ENCODE data around the gene NAGPA.
"Not testable (repeated sequence)": the region's sequence is repeated elsewhere in the genome, so short reads cannot be mapped to it uniquely, and the experiment has no call there.

NAGPA gene

DNA sequence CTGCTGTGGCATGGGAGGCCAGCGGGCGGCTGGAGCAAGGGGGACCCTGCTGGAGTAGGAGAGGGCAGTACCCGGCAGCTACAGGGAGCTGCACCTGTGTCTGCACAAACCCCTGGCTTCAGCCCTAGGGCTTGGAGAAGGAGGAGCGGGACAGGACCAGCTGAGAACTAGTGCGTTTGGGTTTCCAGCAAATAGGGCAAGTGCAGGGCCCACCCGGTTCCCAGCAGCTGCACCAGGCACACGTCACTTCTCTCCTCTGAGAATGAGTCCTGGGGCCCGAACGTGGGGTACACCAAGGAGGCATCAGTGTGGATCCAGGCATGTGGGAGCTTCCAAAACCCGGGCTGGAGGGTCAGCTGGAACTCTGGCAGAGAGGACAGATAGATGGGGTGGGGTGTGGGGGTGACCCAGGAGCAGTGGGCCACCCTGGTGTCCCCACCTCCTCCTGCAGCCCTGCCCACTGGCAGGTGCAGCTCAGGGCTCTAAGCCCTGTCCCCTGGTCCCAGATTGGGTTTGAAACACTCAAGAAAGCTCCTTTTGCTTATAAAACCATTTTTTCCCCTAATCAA is 26.4 kb upstream of the NAGPA start:
- no peak for DNase-seq

DNA sequence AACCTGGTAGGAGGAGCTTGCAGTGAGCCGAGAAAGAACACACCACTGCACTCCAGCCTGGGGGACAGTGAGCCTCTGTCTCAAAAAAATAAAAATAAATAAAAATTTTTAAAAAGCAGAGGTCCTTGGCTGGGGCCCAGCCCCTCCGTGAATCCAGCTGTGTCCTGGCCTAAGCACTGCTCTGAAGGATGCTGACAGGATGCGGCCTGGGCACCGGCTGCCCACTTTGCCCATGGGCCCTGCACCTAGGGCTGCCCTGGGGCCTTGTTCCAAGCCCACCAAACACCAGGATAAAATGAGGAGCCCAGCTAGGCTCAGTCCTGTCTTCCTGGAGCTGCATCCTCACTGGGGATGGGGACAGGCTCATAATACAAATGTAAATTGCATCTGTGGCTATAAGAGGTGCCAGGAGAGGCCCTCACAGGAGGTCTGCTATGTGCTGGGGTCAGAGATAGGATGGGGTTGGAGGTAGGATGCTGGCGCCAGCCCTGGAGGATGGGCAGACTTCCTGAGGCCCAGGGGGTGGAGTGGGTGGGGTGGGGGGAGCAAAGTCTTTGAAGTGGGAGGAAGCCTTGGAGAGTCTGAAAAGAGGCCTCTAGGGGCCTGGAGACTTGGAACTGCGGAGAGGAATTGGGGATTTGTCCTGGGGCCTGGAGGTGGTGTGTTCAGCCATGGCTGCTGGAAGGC is 25.8 kb upstream of the NAGPA start:
- no peak for DNase-seq

DNA sequence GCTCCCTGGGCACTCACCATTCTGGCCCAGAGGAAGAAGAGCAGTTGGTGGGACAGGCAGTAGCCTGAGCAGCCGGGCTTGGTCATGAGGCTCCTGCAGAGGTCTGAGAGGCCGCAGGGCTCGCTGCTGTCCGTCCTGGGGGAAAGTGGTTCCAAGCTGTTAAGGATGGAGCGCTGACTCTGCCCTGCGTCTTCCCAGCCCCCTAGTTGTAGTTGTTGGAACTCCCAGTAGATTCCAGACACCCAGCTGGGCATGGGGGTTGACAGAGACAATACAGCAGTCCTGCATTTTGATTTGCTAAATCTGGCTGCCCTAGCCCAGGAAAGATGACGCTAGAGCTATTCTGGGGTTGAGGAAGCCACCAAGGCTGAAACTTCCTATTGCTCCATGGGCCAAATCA is 24.7 kb upstream of the NAGPA start:
- no peak for DNase-seq

DNA sequence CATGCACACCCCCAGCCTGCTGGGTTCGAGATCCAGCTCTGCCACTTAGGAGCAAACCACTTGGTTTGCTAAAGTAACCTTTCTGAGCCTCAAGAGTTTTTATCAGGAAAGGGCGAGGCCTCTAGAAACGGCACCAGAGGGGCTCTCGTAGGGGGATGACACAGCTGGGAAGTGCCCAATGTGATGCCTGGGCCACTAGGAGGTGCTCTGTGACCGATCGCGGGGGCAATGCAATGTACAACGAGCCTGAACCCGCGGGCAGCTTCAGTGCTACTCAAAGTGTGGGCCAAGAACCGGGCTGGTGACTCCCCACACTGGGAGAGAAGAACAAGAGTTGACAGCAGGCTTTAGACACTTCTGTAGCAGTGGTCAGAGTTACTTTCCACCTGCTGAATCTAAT is 22.6 kb upstream of the NAGPA start:
- no peak for DNase-seq

DNA sequence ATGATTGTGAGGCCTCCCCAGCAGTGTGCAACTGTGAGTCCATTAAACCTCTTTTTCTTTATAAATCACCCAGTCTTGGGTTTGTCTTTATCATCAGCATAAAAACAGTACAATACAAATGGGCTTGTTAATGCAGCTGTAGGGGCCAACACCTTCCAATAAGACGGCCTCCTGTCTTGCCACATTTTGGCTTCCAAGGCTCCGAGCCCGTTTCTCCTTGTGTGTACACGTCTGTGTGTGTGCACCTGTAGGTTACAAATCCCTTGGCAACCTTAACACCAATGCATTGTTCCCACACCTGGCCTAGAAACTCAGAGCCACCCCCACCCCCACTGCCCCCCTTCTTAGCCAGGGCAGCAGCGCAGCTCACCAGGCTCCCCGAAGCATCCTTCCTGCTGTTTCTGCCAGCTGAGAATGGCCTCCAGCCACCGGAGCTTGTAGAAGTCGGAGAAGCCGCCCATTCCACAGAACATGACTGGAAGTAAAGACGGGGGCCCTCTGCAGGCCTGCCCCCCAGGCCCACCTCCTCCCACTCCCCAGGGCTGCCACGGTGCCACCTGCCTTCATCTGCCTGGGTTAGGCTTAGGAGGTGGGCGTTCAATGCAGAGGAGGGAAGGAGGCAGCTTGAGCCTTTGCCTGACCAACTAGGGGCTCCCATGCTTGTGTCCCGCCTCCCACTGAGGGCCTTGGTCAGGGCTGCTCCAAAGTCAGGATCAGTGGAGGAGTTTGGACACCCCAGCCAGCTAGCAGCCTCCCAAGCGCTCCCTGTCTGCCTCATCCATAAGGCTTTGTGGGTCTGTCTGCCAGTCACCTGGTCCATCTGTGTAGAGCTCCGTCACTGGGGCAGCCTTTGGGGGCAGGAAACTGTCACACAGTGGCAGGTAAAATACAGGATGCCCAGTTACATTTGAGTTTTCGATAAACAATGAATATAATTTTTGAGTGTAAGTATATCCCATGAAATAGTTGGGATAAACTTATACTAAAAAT is 21.4 kb upstream of the NAGPA start:
- DNase-seq = no peak

DNA sequence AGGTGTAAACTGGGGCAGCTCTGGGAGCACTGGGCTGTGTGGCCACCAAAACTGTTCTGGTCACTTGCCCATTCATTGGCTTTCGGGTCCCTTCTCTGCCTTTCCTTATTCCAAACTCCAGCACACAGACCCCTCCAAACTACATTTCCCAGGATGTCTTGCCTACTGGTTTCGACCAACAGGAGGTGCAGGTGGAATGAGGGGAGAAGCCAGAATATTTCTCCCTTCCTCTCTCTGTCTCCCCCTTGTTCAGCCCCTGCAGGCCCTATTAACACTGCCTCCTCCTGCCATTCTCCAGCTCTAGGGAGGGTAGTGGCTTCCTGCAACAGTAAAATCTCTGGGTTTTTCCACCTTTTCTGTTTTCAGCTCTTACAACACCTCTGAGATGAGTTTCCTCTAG is 13.2 kb upstream of the NAGPA start:
- DNase-seq = no peak

DNA sequence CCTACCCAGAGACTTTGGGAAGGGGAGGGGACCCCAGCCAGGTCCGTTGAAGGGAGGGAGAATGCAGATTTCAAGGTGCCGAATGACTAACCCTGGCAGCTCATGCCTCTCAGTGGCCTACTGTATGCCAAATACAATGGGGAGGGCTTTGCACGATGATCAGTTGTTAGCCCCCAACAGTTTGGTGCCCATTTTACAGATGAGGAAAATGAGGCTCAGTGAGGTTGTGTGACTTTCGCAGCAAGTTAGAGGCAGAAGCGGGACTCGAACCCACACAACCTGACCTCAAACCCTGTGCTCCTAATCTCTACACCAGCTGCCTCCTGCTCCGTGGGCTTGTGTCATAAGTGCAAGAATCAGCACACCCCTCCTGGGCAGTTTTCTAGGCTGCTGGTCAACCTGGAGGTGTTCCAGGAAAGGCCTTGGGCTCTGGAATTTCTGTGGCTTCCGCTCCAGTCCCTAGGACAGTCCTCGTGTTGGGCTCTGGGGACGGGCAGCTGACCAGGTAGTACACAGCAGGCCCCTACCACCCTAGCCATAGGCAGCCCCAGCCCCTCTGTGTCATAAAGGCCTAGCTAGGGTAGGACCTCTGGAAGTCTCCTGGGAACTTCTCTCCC is 11.9 kb upstream of the NAGPA start:
- no peak for DNase-seq

DNA sequence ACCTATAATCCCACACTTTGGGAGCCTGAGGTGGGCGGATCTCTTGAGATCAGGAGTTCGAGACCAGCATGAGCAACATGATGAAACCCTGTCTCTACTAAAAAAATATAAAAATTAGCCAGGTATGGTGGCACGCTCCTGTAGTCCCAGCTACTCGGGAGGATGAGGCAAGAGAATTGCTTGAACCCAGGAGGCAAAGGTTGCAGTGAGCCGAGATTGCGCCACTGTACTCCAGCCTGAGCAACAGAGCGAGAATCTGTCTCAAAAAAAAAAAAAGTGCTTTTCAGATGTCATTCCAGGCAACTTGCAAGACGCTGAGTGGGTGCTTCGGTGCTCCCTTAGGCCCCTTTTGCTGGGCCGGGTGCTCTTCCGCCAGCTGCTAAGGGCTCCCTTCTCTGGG is 10.8 kb upstream of the NAGPA start:
- DNase-seq = not testable (repeated sequence)

DNA sequence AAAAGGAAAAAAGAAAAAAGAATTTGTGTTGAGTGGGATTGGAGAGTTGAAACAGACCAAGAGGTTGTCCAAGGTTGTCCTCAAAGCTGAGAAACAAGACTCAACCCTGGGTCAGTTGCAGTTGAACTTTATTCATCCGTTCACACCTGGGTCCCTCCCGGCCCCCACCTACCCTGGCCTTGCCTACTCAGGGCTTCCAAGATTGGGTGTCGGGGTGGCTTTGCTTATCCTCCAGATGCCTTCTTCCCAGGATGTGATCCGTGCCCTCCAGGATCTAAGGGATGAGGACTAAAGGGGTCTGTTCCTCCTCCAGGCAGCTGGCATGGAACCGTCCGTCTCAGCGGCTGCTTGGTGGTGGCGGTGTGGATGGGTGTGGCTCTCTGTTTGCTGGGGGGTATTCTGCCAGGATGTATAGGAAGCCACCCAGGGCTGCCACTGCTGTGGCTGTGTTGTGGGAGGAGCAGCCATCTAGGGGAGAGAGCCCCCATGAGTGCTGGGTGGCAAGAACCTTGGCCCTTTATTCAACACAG is 10.3 kb upstream of the NAGPA start:
- DNase-seq = no peak

DNA sequence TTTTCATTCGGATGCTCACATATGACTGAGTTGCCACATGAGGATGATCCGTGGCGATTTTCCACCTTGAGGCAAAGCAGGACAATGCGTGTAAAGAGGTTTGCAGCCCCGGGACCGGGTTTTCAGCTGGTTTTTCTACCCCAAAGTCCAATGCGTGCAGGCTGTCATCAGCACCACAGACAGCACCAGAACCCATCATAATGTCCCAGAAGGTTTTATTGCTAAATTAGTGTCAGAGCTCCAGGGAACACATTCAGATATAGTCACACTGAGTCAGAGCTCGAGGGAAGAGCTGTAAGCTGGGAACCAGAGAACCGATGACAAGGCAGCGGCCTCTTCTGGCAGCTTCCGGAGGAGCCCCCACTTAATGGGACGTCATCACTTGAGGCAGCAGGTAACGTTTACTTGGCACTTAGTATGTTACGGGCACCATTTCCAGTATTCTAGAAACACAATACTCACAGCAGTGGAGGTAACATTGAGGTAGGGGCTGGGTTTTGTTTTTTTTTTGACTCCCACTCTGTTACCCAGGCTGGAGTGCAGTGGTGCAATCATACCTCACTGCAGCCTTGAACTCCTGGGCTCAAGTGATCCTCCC is 8.9 kb upstream of the NAGPA start:
- DNase-seq = no peak

DNA sequence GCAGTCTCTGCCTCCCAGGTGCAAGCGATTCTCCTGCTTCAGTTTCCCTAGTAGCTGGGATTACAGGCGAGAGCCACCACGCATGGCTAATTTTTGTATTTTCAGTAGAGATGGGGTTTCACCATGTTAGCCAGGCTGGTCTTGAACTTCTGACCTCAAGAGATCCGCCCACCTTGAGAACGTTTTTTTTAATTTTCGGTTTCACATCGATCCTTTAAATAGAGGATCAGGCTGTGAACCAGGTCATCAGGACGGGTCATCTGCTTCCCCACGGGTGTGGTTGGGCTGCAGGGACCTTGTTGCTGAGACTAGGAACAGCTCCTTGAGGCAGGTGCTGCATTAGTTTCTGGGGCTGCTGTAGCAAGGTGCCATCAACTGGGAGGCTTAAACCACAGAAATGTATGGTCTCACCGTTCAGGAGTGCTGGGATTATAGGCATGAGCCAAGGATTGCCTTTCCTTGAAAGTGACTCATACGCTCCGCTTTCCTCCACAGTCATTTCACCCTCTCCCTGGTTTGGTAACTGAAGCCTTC is 7.9 kb upstream of the NAGPA start:
- no peak for DNase-seq

DNA sequence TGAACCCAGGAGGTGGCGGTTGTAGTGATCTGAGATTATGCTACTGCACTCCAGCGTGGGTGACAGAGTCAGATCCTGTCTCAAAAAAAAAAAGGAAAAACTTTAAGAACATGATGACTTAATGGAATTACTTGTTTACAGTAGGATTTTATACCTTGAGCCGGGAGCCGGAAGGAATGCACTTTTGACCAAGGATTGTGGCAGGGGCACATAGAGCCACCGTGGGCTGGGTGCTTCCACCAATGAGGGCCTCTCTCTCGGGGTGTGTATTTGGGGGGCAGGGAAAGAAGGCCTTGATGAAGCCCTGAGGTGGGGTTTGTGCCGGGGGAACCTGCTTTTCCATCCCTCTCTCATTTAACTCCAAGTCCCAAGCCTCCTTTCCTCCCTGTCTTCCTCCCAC is 6.7 kb upstream of the NAGPA start:
- DNase-seq = no peak

DNA sequence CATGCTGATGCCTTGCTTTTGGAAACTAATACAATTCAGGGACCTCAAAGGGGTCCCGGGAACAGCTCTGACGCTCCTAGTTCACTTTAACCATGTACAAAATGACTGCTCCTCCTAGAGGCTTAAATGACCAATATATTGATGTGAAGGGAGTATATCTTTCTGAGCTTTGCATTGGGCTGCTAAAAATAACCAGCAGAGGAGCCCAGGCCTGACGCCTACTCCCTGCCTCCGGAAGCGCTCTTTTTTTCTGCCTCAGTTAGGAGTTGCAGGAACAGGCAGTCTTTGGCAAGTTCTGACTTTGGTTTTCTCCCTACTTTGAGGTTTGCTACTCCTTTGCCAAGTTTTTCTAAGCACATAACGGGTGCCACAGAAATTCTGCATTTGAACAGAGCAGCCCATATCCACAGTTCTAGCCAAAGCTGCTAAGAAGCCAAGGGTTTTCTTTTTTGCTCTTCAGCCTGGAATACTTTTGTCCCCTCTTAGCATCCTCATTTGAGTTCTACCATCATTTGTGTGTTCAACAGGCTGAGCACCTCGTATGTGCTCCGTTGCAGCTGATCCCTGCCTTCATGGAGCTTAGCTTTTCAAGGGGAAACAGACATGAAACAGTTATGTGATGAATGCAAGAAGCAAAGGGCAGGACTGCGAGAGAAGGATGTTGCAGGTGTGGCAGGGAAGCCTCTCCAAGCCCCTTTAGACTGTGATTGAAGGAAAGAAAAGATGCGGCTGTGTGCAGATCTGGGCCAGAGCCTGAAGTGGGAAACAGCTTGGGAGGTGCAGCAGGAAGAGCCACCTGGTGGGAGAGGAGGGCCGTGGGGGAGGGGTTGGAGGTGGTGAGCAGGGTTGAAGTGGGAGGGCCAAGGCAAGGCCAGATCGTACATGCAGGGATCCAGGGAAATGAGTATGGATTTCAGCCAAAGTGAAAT is 2.8 kb upstream of the NAGPA start:
- DNase-seq = no peak

DNA sequence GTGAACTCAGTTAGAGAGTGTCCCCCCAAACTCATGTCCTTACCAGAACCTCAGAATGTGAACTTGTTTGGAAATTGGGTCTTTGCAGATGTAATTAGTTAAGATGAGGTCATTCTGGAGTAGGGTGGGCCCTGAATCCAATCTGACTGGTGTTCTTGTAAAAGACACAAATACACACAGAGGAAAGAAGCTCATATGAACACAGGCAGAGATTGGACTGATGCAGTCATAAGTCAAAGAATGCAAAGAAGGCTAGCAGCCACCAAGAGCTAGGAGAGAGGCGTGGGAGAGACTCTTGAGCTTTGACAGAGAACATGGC is 2.1 kb upstream of the NAGPA start:
- no peak for DNase-seq

DNA sequence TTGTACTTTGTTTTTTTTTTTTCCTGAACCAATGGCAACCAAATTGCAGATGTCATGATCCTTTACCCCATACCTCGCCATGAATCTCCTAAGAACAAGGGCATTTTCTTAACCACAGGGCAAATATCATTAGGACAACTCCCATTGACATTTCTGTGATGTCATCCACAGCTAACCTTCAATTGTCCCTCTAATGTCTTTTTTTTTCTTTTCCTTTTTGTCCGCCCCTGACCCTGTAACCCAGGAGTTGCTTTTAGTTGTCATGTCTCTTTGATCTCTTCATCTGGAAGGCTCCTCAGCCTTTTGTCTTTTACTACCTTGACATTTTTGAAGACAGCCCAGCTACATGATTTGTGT is 410 bp upstream of the NAGPA start:
- no peak for DNase-seq

DNA sequence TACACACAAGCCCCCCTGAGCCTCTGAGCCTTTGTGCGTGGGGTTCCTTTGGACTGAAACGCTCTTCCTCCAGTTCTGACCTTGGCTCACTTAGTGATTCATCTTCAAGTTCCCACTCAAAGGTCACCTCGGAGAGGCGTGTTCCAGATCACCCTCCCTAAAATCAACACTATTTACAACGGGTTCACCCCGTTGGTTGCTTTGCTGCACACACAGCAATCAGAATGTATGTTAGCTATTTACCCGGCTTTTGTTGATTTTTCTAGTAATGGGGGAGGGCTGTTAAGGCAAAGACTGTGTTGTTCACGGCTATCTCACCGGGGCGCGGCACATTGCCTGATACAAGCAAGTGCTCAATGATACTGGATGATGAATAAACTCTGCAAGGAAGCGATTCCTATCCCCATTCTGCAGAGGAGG is 977 bp downstream of the NAGPA start:
- DNase-seq = no peak

DNA sequence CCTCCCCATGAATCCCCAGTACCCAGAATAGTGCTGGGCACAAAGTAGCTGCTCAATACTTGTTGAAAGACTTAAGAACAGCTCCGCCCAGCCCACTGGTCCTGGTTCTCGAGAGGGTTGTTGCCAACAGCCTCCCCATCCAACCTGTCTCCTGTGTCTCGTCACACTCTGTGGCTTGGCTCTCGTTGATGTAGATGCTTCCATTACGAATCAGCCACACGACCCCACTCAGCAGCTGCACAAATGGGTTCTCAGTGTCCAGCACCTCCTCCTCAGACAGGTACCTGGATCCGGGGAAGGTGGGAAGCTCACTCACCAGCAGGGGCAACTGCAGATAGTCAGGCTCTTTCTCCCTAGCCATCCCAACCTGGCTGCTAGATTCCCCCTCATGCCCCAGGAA is 2.1 kb downstream of the NAGPA start:
- no peak for DNase-seq

DNA sequence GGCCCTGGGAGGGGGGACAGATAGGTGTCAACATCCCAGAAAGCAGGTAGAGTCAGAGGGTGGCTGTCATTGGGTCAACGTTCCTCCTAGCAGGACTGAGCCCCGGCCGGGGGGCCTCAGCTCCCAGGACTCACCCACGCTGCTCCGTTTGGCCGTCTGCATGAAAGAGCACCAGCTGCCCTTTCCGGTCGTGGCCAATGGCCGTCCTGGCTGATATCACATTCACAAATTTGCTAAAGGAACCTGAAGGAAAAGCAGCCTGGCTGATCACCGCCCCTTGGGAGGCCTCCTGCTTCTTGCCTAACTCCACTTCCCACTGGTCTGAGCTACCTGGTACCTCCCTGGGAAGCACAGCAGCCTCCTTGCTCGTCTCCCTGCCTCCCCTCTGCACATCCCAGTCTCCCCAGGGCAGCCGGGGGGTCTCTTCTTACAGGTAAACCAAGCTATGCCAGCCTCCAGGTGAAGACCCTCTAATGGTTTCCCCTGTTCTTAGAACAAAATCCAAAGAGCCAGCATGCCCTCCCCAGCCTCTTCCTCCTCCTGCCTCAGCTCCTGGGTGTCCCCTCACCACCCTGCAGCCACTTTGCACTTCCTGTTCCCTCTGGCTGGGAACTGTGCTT is 3.4 kb downstream of the NAGPA start:
- no peak for DNase-seq

DNA sequence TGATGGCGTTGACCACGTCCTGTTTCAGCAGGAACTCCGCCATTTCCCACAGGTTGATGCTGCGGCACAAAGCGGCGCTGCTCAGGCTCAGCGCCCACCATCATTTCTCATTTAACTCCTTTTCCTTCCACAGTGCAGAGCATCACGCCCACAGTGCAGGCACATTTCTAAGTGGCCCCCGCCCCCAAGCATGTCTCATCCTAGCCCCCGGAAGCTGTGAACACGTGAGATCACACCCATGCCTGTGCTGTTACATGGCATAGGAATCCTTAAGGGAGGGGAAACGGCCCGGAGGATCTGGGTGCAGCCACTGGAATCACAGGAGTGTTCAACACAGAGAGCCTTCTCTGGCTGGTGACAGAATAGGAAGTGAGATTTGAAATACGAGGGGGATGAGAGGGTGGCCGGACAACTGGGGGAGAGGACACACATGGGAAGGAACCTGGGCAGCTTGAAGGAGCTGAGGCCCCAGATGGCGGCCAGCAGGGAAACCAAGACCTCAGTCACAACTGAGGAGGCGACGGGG is 4.7 kb downstream of the NAGPA start:
- DNase-seq = no peak

DNA sequence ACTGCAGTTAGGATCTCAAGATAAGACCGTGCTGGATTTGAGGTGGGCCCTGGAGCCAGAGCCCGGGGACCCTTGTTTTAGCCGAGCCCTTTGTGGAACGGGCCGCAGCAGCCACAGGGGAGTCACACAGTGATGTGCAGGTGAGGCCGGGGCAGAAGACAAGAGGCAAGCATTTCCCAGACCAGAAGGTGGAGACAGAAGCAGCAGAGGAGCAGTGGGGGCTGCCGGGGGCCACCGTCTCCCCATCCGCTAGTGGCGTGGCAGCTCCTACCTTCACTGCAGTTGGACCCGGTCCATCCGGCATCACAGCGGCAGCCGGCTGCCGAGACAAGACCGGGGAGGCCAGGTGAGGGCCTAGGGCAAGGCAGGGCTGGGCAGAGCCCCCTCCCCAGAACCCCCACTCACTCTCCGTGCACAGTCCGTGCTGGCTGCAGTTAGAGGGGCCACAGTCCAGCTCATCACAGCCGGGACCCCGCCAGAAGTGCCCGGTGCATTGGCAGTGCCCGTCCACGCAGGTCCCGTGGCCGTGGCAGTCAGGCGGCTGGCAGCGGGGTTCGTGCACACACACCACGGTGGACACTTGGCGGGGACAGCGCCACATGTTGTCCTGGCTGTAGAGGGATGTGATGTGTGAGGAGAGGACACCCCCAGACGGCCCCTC is 6.0 kb downstream of the NAGPA start:
- DNase-seq = no peak
